Measurements from ENCODE around the gene REP15. TPM values are rescaled to one million over a fixed set of nuclear protein-coding genes. Genes with fewer than 3 reads are reported as not detected.
A peak's percentile ranks its signal among the peaks of the same experiment; 100 is the strongest.
"Not testable (repeated sequence)": the region's sequence is repeated elsewhere in the genome, so short reads cannot be mapped to it uniquely, and the experiment has no call there.

The REP15 gene, protein sequence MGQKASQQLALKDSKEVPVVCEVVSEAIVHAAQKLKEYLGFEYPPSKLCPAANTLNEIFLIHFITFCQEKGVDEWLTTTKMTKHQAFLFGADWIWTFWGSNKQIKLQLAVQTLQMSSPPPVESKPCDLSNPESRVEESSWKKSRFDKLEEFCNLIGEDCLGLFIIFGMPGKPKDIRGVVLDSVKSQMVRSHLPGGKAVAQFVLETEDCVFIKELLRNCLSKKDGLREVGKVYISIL
- not detected for polyA plus RNA-seq

DNA sequence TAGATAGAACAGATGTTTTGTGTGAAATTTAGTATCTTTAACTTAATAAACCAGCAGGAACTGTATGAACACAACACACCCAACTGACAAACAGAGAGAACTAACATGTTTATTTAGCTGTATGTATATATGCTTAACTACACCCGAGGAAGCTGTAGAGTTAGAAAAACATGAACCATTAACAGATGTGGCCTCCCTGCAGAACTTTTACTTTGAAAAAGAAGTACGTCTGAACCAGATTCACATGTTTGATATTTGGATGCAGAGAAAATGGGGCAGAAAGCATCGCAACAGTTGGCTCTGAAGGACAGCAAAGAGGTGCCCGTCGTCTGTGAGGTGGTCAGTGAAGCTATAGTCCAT, at the start of gene REP15:
REP15 (plus strand) TSS at position 155 of the 360 bp plus-strand sequence; CDS start at position 271, 116 bp downstream.
- Mint-ChIP-seq H3K4me1 (no peaks in the 10 kb centered on the region), H3K4me3 (no peak within 1 kb of the TSS), H3K9me3 (no peaks in the 10 kb centered on the region), H3K36me3 (no peaks in the 10 kb centered on the region), H3K27ac (peak within 1 kb of the TSS in 1 of 6 donors; percentile 13), H3K27me3 (ENCODE audit: low read depth in 3 of 3) (peaks cover 0 to 16% (median 7%) of the 10 kb centered on the region in 3 donors)
- DNase-seq, result no peak

DNA sequence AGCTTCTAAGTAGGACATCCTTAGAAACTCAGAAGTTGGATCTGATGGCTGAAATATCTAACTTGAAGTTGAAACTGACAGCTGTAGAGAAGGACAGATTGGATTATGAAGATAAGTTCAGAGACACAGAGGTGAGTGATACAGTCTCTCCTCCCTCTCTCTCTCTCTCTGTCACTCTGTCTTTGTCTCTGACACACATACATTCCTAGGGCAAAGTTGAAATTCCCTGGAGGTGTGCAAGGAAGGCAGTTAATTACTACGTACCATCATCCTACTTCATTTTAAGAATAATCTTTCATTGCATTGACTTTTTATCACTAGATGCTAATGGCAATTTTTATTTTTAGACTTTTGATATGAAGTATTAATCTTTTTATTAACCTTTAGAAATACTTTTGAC, 46.2 kb upstream of the REP15 start:
- H3K27ac Mint-ChIP-seq, result no peak overlapping the region
- H3K36me3 Mint-ChIP-seq, result no peaks in the 10 kb centered on the region
- DNase-seq, result no peak
- H3K9me3 Mint-ChIP-seq, result no peaks in the 10 kb centered on the region
- H3K4me3 Mint-ChIP-seq, result no peak overlapping the region
- peaks cover 0 to 13% of the 10 kb centered on the region in 2 donors for H3K4me1 Mint-ChIP-seq
- peaks cover 0 to 5% (median 4%) of the 10 kb centered on the region in 3 donors for H3K27me3 Mint-ChIP-seq (ENCODE audit: low read depth in 3 of 3)

DNA sequence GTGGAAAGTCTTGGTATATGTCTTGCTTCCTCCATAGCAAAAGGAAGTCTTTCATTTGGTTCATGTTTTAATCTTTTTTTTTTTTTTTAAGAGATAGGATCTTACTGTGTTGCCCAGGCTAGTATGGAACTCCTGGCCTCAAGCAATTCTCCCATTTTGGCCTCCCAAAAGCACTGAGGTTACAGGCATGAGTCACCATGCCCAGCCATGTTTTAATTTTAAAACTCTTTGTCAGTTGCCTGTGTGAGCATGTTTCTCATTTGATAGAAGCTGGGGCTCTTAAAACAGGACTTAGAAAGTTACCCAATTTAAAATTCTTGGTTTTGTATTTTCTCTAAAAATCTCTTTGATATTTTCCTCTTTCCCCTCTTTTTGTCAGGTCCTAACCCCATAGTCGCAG, 45.0 kb upstream of the REP15 start:
- H3K4me1 Mint-ChIP-seq, result peaks cover 0 to 6% of the 10 kb centered on the region in 2 donors
- no peak for DNase-seq
- no peak overlapping the region for H3K27ac Mint-ChIP-seq
- no peaks in the 10 kb centered on the region for H3K36me3 Mint-ChIP-seq
- peaks cover 0 to 5% (median 4%) of the 10 kb centered on the region in 3 donors for H3K27me3 Mint-ChIP-seq (ENCODE audit: low read depth in 3 of 3)
- no peaks in the 10 kb centered on the region for H3K9me3 Mint-ChIP-seq
- no peak overlapping the region for H3K4me3 Mint-ChIP-seq

DNA sequence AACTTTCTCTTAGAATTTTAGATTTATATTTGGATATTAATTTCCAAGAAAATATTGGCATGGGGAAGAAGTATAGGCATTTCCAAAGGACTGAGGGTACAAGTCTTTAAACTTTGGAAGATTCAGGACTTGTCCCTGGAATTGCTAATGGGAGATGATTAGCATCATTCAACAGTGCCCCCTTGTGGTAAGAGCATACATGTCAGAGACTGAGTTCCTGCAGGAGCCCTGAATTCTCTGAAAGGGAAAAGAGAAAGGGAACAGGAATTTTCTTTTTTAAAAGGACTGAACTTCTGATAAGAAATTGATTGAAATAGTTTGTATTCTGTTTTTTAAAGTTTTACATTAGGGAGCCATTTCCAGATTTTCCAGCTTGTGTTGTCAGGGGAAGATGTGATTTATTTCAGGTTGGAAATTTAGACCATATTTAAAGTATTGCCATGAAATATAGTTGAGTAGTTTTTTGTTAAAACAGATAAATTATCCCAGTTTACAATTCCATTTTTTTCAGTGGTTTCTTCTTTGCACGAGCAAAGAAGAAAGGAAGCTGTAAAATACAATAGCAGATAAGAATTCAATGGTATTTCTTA, 44.0 kb upstream of the REP15 start:
- Mint-ChIP-seq H3K27me3 (ENCODE audit: low read depth in 3 of 3) (peaks cover 0 to 2% (median 0%) of the 10 kb centered on the region in 3 donors), H3K4me3 (no peak overlapping the region), H3K36me3 (no peaks in the 10 kb centered on the region), H3K9me3 (no peaks in the 10 kb centered on the region), H3K27ac (no peak overlapping the region), H3K4me1 (peaks cover 0 to 6% of the 10 kb centered on the region in 2 donors)
- DNase-seq, result peak; percentile 31 to 41 (median 36)

DNA sequence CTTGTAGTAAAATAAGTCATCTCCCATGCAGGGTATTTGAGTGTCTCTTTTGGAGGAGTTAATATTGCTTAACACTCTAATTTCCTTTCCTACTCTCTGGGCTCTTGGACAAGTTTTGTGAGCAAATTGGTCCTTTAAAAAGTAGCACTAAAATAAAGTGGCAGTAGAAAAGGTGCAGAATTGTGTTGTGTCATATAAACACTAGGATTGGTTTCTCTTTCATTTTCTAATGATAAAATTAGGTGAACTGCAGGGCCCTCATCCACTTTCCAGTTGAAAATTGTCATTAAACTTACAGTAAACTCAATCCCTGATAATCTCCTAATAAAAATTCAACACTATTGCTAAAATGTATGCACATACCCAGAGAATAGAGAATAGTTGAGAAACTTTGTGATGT, 42.6 kb upstream of the REP15 start:
- no peaks in the 10 kb centered on the region for H3K27me3 Mint-ChIP-seq (ENCODE audit: low read depth in 3 of 3)
- no peak overlapping the region for H3K4me3 Mint-ChIP-seq
- H3K4me1 Mint-ChIP-seq, result peaks cover 0 to 6% of the 10 kb centered on the region in 2 donors
- H3K27ac Mint-ChIP-seq, result peak overlapping the region in 1 of 6 donors; percentile 40
- no peak for DNase-seq
- H3K9me3 Mint-ChIP-seq, result no peaks in the 10 kb centered on the region
- H3K36me3 Mint-ChIP-seq, result no peaks in the 10 kb centered on the region

DNA sequence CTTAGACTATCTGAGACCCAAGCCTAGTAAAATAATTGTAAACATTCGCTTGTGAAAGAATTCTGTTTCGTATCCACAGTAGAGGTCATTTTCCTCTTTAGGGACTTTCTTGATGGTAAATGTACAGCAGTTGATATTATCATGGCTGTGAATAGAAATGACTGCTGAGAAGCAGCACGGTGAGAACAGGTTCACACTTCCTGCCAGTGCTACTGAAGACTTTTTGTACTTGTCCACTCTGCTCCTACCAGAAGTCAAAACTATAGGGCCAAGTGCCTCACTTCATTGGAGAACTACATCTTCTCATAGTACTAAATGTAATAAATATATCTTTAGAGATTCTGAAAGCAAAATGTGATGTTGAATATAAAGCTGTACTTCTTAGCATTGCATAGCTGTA, 40.8 kb upstream of the REP15 start:
- H3K36me3 Mint-ChIP-seq; H3K4me3 Mint-ChIP-seq; H3K4me1 Mint-ChIP-seq; H3K27me3 Mint-ChIP-seq (ENCODE audit: low read depth in 3 of 3); H3K27ac Mint-ChIP-seq; H3K9me3 Mint-ChIP-seq; DNase-seq: not testable (repeated sequence)

DNA sequence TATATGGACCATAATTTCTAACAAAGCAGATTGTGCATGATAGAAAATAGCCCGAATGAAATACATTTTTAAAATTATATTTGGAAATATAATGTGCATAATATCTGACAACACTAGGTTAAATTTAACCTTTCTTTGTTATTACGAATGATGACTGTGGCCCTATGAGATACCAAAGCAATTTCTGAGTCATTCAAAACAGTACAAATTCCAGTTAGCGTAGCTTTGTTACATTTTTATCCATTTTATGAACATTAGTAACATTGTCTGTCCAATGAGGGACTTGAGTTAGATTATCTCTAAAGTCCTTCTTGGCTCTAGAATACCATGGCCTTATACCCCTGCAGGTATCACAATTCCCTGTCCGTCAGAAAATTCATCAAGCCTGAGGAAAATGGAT, 39.0 kb upstream of the REP15 start:
- peaks cover 0 to 6% of the 10 kb centered on the region in 2 donors for H3K4me1 Mint-ChIP-seq
- peaks cover 0 to 3% (median 0%) of the 10 kb centered on the region in 3 donors for H3K36me3 Mint-ChIP-seq
- H3K4me3 Mint-ChIP-seq, result no peak overlapping the region
- no peaks in the 10 kb centered on the region for H3K9me3 Mint-ChIP-seq
- no peak overlapping the region for H3K27ac Mint-ChIP-seq
- H3K27me3 Mint-ChIP-seq (ENCODE audit: low read depth in 3 of 3), result peaks cover 0 to 2% (median 0%) of the 10 kb centered on the region in 3 donors
- no peak for DNase-seq

DNA sequence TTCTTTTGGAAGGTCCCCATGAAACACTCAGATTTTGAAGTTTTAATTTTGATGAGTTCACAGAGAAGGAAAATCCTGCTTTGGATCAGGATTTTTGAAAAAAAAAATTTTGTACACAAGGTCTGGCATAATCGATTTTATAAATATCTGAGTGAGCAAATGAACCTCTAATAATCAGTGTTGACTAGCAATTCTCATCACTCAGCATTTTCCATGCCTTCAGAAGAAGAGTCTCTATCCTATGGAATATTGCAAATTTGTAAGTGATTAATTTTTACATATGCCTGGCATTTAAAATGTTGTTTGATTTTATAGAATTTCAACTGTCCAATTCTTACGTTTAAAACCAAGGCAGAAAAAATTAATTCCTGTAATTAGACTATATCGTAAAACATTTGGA, 30.5 kb upstream of the REP15 start:
- Mint-ChIP-seq H3K4me3 (no peak overlapping the region), H3K27ac (no peak overlapping the region), H3K4me1 (no peaks in the 10 kb centered on the region), H3K27me3 (ENCODE audit: low read depth in 3 of 3) (peaks cover 0 to 8% (median 2%) of the 10 kb centered on the region in 3 donors), H3K36me3 (peaks cover 0 to 3% (median 0%) of the 10 kb centered on the region in 3 donors), H3K9me3 (no peaks in the 10 kb centered on the region)
- DNase-seq, result no peak

DNA sequence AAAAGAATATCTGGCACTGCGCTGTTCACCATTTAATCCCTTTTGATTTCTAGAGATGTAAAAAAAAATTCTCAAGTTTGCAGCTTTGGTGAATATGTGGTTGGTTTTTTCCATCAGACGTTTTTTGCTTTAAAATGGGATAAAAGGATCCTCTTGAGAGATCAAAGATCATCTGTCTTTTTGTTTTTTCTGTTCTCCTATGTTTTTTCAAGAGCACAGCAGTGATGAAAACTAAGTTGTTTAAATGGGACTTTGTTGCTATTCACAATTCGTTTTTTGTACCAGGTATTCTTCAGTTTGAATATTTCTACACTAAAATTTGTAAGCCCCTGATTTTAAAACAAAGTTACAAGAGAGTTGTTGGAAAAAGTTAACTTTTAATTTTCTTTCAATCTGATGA, 29.7 kb upstream of the REP15 start:
- H3K9me3 Mint-ChIP-seq, result no peaks in the 10 kb centered on the region
- H3K27me3 Mint-ChIP-seq (ENCODE audit: low read depth in 3 of 3), result peaks cover 0 to 8% (median 2%) of the 10 kb centered on the region in 3 donors
- no peak overlapping the region for H3K27ac Mint-ChIP-seq
- no peak overlapping the region for H3K4me3 Mint-ChIP-seq
- DNase-seq, result no peak
- H3K36me3 Mint-ChIP-seq, result peaks cover 0 to 2% (median 0%) of the 10 kb centered on the region in 3 donors
- no peaks in the 10 kb centered on the region for H3K4me1 Mint-ChIP-seq

DNA sequence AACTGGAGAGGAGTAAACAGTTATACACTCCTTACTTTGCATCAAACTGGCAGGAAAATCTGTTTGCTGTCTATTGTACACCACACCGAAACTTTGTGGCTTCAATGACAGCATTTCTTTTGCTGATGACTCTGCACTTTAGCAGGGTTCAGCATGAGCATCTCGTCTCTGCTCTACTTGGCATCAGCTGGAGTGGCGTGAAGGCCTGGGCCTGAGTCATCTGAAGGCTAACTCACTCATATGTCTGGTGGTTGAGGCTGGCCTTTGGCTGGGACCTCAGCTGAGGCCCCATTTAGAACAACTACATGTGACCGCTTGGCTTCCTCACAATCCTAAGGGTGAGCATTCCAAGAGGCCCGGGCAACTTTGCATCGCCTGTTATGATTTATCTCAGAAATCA, 28.7 kb upstream of the REP15 start:
- H3K36me3 Mint-ChIP-seq, result no peaks in the 10 kb centered on the region
- peaks cover 0 to 4% (median 4%) of the 10 kb centered on the region in 3 donors for H3K27me3 Mint-ChIP-seq (ENCODE audit: low read depth in 3 of 3)
- DNase-seq, result no peak
- no peaks in the 10 kb centered on the region for H3K9me3 Mint-ChIP-seq
- no peak overlapping the region for H3K4me3 Mint-ChIP-seq
- H3K4me1 Mint-ChIP-seq, result no peaks in the 10 kb centered on the region
- no peak overlapping the region for H3K27ac Mint-ChIP-seq

DNA sequence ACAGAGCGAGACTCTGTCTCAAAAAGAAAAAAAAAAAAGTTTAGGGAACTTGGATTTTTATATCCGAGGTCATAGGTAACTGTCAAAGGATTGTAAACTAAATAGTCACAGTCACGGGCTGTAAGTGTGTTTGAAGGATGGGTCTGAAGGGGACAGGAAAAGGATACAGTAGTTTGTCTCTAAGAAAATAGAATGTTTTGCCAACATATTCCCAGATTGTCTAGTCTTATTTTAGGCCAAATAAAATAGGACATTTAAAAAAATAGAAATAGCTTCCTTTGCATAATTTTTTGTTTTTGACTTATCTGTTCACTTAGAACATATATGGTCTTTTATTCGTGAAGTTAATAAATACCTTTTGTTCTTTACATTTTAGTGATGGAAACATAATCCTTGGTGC, 24.2 kb upstream of the REP15 start:
- Mint-ChIP-seq H3K36me3 (no peaks in the 10 kb centered on the region), H3K4me3 (no peak overlapping the region), H3K27me3 (ENCODE audit: low read depth in 3 of 3) (peaks cover 1 to 11% (median 4%) of the 10 kb centered on the region in 3 donors), H3K4me1 (no peaks in the 10 kb centered on the region), H3K9me3 (no peaks in the 10 kb centered on the region), H3K27ac (no peak overlapping the region)
- no peak for DNase-seq

DNA sequence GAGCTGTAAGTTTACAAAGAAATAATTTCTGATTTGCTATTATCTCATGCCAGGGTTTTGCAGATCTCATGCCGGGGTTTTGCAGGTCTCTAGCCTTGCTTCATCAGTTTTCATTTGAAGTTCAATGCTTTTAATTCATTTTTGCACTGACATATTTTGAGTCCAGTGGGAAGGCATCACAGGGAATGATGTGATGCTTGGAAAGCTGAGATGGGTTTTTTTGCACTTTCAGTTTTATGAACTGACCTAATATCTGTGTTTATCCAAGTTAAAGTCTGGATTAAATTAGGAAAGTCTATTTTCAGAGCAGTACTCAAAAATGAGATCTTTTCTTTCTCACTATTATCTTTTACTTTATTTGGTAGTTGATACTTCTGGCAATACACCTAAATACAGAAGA, 23.6 kb upstream of the REP15 start:
- H3K4me1 Mint-ChIP-seq, result no peaks in the 10 kb centered on the region
- H3K27me3 Mint-ChIP-seq (ENCODE audit: low read depth in 3 of 3), result peaks cover 1 to 11% (median 4%) of the 10 kb centered on the region in 3 donors
- H3K27ac Mint-ChIP-seq, result no peak overlapping the region
- DNase-seq, result no peak
- H3K4me3 Mint-ChIP-seq, result no peak overlapping the region
- no peaks in the 10 kb centered on the region for H3K36me3 Mint-ChIP-seq
- H3K9me3 Mint-ChIP-seq, result no peaks in the 10 kb centered on the region

DNA sequence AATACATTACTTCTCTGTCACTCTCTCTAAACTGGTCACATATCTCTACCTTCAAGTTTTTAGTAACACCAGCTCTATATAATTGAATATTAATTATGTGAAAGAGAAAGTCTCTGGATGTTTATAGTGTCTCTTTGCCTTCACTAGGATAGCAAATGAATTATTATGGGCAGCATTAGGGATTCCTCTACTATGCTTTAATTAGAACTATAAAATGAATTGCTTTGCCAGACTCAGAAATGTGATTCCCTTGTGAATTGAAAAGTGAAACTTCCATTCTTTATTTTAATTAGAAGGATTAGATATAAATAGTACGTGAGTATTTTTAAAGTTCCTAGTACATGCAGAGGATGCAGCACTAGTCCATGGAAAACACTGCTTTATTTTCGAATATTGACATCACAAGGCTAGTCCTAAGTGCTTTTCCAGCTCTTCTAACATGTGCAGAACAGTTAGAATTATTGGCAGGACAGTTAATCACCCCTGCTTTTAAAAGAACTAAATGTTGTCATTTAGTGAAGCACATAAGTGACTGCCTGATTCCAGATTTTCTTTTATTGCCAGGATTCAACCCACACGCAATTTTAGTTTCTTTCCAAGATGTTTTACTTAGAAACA, 23.0 kb upstream of the REP15 start:
- Mint-ChIP-seq H3K36me3 (no peaks in the 10 kb centered on the region), H3K4me1 (no peaks in the 10 kb centered on the region), H3K27me3 (ENCODE audit: low read depth in 3 of 3) (peaks cover 1 to 11% (median 4%) of the 10 kb centered on the region in 3 donors), H3K4me3 (no peak overlapping the region), H3K27ac (no peak overlapping the region), H3K9me3 (no peaks in the 10 kb centered on the region)
- no peak for DNase-seq

DNA sequence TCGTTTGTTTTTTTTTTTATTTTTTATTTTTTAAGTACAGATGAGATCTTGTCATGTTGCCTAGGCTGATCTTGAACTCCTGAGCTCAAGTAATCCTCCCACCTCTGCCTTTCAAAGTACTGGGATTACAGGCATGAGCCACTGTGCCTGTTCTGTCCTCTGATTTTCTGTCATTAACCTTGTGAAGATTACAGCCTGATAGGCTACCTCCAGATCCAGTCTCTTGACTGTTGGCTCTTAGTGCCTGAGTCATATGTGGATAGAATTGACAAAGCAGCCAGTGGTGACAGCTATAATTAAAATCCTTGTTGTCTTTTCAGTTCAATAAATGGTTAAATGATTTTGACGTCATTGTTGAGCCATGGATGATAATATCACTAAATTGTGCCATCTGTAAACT, 21.3 kb upstream of the REP15 start:
- H3K36me3 Mint-ChIP-seq, result no peaks in the 10 kb centered on the region
- H3K4me1 Mint-ChIP-seq, result no peaks in the 10 kb centered on the region
- peaks cover 1 to 14% (median 4%) of the 10 kb centered on the region in 3 donors for H3K27me3 Mint-ChIP-seq (ENCODE audit: low read depth in 3 of 3)
- H3K9me3 Mint-ChIP-seq, result no peaks in the 10 kb centered on the region
- no peak for DNase-seq
- H3K4me3 Mint-ChIP-seq, result no peak overlapping the region
- no peak overlapping the region for H3K27ac Mint-ChIP-seq

Measured in immature natural killer cell (primary cell).